Nephron progenitor cell (in vitro differentiated cells): ENCODE measurements around the gene LHFPL2.
A peak's percentile ranks its signal among the peaks of the same experiment; 100 is the strongest.

Experiments used
- DNase-seq: peaks from one replicate; pipeline ENCODE4 v3.0.0; 2021
- H3K27ac Mint-ChIP-seq: 2 replicates; pipeline ENCODE4 v1.8.0; 2021; ENCODE audit warnings: mild to moderate bottlenecking, moderate library complexity, mixed read lengths
- H3K27me3 Mint-ChIP-seq: 2 replicates; pipeline ENCODE4 v1.8.0; 2021; ENCODE audit warnings: mild to moderate bottlenecking, low read depth, mixed read lengths; ENCODE audit not compliant: poor library complexity
- H3K36me3 Mint-ChIP-seq: 2 replicates; pipeline ENCODE4 v1.8.0; 2021; ENCODE audit warnings: low read depth, mixed read lengths
- H3K4me1 Mint-ChIP-seq: 2 replicates; pipeline ENCODE4 v1.8.0; 2021; ENCODE audit warnings: mixed read lengths
- H3K4me3 Mint-ChIP-seq: 2 replicates; pipeline ENCODE4 v1.8.0; 2021; ENCODE audit warnings: mild to moderate bottlenecking, moderate library complexity, mixed read lengths
- H3K9me3 Mint-ChIP-seq: 2 replicates; pipeline ENCODE4 v1.8.0; 2021; ENCODE audit warnings: mild to moderate bottlenecking, moderate library complexity, mixed read lengths
- TF ChIP-seq, protein P1 (sequence below): fragments of 200-600 bp; sonication (generic); IDR thresholded peaks from 2 replicates; pipeline ENCODE4 v1.5.0; 2021; ENCODE audit warnings: antibody characterized with exemption

Gene LHFPL2

DNA sequence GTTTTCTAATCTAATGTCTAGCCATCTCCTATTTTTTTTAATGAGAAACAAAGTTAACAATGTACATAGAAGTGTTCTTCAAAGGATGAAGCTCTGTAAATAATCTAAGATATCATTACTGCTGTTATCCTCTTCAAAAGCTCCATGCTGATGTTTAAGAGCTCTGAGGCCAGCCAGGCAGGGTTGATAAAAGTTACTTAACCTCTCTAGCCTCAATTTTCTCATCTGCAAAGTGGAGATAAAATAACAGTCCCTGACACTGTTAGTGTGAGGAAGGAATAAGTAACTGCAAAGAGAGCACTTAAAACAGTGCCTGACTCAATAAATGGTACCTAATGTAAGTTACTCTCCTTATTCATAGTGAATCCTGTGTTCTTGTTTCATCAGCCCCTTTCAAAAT is 60.1 kb downstream of the LHFPL2 start:
- TF ChIP-seq, protein P1, sequence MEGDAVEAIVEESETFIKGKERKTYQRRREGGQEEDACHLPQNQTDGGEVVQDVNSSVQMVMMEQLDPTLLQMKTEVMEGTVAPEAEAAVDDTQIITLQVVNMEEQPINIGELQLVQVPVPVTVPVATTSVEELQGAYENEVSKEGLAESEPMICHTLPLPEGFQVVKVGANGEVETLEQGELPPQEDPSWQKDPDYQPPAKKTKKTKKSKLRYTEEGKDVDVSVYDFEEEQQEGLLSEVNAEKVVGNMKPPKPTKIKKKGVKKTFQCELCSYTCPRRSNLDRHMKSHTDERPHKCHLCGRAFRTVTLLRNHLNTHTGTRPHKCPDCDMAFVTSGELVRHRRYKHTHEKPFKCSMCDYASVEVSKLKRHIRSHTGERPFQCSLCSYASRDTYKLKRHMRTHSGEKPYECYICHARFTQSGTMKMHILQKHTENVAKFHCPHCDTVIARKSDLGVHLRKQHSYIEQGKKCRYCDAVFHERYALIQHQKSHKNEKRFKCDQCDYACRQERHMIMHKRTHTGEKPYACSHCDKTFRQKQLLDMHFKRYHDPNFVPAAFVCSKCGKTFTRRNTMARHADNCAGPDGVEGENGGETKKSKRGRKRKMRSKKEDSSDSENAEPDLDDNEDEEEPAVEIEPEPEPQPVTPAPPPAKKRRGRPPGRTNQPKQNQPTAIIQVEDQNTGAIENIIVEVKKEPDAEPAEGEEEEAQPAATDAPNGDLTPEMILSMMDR: no peak
- H3K36me3 Mint-ChIP-seq: peaks cover 93% of the 10 kb centered on the region
- H3K4me3 Mint-ChIP-seq: no peak overlapping the region
- H3K27ac Mint-ChIP-seq: no peak overlapping the region
- no peak for DNase-seq
- peaks cover 63% of the 10 kb centered on the region for H3K9me3 Mint-ChIP-seq
- H3K4me1 Mint-ChIP-seq: peaks cover 28% of the 10 kb centered on the region
- peaks cover 4% of the 10 kb centered on the region for H3K27me3 Mint-ChIP-seq

DNA sequence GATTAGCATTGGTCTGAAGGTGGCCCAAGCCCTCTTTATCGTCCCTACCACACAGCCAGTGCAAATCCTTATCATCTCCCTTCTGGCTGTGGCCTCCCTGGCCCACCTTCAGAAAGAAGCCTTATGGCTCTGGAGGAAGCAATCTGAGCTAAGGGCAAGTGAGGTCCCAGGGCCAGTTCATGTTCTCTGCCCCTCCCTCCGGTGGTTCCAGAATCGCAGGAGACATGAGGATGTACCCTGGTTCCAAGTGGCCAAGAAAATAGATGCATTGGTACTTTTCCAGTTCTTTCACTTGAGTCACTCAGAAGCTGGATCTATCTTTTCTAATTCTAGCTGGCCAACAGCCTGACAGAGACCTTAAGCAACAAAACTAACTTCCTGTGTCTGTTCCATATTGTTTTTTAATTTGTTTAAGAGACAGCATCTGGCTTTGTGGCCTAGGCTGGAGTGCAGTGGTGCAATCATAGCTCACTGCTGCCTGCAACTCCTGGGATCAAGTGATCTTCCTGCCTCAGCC is 60.7 kb downstream of the LHFPL2 start:
- TF ChIP-seq, protein P1: no peak
- Mint-ChIP-seq H3K4me1 (peaks cover 21% of the 10 kb centered on the region), H3K27me3 (peaks cover 4% of the 10 kb centered on the region), H3K9me3 (peaks cover 67% of the 10 kb centered on the region), H3K4me3 (no peak overlapping the region), H3K36me3 (peaks cover 90% of the 10 kb centered on the region), H3K27ac (no peak overlapping the region)
- DNase-seq: no peak

DNA sequence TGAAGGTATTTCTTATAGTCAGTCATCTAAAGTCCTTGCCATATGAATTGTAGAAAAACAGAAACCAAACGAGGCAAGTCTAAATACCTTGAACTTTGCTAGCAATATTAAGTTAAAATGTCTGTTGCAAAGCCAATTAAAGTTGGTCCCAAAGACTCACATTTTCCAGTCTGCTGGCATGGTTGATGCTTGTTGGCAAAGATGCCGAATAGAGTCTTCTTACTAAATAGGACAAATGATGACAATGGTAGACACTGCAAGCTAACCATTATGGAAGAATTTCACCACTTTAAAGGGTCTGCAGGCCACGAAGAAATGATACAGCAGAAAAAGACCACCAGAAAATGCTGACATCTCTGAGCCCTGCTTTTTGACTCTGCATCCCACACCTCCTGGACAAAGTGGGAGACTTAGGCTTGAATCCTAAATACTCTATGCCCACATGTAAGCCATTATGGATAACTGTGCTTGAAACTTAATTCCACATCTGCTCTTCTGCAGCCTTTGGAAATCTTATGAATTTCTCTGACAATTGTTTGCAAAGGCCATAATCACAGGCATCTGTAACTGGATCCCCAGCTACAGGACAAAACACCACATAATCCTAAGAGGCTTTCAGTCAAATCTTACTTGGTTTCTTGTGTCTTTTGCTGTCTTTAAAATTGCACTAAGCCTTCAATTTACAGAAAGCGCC is 61.3 kb downstream of the LHFPL2 start:
- Mint-ChIP-seq H3K4me3 (no peak overlapping the region), H3K27ac (no peak overlapping the region), H3K9me3 (peaks cover 69% of the 10 kb centered on the region), H3K36me3 (peaks cover 90% of the 10 kb centered on the region), H3K27me3 (peaks cover 7% of the 10 kb centered on the region), H3K4me1 (peaks cover 15% of the 10 kb centered on the region)
- TF ChIP-seq, protein P1: no peak
- DNase-seq: no peak

DNA sequence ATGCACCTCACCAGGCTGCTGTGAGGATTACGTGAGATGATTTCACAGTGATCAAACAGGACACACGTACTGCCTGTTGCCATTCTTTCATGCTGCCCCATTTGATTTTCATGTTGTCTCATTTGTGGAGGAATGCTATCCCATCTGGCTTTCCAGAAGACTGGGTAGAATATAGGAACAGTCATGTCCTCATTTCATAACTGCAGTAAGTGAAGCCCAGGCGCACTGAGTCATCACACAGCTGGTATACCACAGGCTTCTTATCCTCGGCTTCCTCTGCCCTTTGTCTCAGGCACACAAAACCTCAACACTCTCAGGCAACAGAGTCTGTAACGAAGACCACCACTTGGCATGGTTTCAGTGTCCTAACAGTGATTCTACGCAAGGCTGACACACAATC is 62.3 kb downstream of the LHFPL2 start:
- H3K27me3 Mint-ChIP-seq: peaks cover 7% of the 10 kb centered on the region
- peaks cover 78% of the 10 kb centered on the region for H3K9me3 Mint-ChIP-seq
- no peak overlapping the region for H3K4me3 Mint-ChIP-seq
- TF ChIP-seq, protein P1: no peak
- peaks cover 90% of the 10 kb centered on the region for H3K36me3 Mint-ChIP-seq
- H3K27ac Mint-ChIP-seq: no peak overlapping the region
- no peak for DNase-seq
- peaks cover 5% of the 10 kb centered on the region for H3K4me1 Mint-ChIP-seq

DNA sequence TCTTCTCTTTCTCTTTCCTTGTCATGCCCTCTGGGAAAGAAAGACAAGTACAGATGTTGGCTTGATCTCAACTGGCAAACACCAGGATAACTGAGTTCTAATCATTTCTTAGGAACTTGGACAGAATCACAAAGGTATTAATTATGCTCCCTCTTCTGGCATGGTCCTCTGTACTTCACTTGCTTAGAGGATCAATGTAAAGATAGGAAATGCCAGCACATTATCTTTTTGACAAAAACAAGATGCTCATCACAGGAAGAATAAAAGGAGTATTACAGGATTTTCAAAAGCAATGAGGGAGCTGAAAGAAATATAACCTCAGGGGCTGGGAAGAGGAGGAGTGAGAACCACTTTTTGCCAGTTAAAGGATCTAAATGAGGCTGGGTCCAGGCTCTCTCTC is 70.6 kb downstream of the LHFPL2 start:
- H3K9me3 Mint-ChIP-seq: peaks cover 58% of the 10 kb centered on the region
- H3K36me3 Mint-ChIP-seq: peaks cover 88% of the 10 kb centered on the region
- peaks cover 3% of the 10 kb centered on the region for H3K27me3 Mint-ChIP-seq
- H3K4me1 Mint-ChIP-seq: peaks cover 50% of the 10 kb centered on the region
- TF ChIP-seq, protein P1: no peak
- H3K27ac Mint-ChIP-seq: peak overlapping the region; percentile 90
- H3K4me3 Mint-ChIP-seq: no peak overlapping the region
- DNase-seq: no peak
